LNCAP (cell line): ENCODE results near the gene DCAF8L1.

ENCODE experiments used
- CTCF ChIP-seq: fragments of 450-650 bp; IDR thresholded peaks from 2 replicates; pipeline ENCODE4 v1.5.1; 2017; ENCODE audit warnings: mild to moderate bottlenecking

The DCAF8L1 gene

GRCh38 chrX:27981349-27981748 is at the start of gene DCAF8L1:
DCAF8L1 (minus strand) TSS chrX:27981449; CDS start chrX:27981334, 115 bp downstream.
- no peak for TF ChIP-seq CTCF

GRCh38 chrX:28022371-28022770 is 41.1 kb upstream of the DCAF8L1 start:
- no peak for TF ChIP-seq CTCF

GRCh38 chrX:28016823-28017222 is 35.6 kb upstream of the DCAF8L1 start:
- TF ChIP-seq CTCF = no peak

DNA sequence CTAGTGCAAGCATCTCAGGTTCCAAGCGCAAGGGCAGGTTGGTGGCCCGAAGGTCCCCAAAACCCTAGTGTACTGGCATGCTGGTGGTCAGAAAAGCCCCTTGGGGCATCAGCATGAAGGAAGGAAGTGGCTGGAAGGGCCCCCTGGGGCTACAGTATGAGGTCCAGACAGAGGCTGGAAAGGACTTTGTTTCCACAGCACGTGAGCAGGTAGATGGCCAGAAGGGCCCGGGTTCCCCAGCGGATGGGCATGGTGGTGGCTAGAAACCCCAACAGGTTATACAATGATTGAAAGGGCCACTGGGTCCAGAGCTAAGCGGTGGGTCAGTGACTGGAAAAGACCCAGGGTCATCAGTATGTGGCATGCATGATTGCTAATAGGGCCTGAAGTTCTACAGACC is 34.7 kb upstream of the DCAF8L1 start:
- no peak for TF ChIP-seq CTCF

- TF ChIP-seq CTCF = no peak
Measured at GRCh38 chrX:28010875-28011274, 29.6 kb upstream of the DCAF8L1 start.

DNA sequence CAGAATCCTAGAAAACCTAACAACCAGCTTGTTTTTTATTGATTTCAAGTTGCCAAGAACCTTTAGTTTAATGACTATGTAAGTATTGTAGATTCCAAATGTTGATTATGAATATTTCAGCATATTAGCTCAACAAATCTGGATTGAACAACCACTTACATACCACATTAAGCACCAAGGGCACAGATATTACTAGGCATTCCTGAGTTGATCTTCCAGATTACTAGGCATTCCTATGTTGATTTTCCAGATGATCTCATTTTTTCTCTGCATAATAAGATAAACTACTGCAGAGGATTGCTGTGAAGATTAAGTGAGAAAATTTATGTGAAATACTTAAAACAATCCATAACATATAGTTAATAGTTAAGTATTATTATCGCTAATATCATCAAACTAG is 17.4 kb upstream of the DCAF8L1 start:
- no peak for TF ChIP-seq CTCF

DNA sequence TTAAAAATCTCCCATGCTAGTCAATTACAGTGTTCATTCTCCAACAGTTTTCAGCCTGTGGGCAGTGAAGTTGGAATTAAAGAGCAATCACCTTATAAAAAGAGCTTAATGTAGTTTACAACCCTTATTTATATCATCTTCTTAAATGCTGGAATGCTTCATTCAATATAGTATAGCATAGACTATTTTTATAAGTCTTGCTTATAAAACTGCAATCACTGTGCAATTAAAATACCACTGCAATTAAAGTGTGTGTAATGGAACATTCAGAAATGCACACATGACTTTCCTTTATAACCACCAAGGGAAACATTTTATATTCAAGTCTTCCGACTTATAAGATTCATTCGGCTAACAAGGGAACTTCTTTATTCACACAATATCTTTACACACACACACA is 16.4 kb upstream of the DCAF8L1 start:
- no peak for TF ChIP-seq CTCF

DNA sequence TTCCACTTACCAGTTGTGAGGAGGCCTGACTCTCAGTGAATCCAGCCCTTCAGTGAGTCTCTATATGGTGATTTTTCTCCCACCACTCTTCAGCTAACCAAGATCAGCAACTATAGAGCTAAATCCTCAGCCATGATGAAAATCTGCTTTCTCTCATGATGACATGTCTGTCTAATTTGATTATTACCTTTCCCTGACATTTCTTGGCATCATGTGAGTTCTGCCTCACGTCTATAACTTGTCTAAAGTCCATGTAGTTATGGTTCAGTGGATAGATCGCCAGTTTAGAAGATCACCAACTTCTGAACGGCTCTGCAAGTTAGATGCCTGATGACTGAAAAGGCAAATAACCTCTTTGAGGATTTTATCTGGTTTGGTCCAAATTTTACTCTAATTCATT is 14.9 kb upstream of the DCAF8L1 start:
- TF ChIP-seq CTCF = no peak
